Measurements from ENCODE around the gene L3MBTL4.
"Not testable (repeated sequence)": the region's sequence is repeated elsewhere in the genome, so short reads cannot be mapped to it uniquely, and the experiment has no call there.

Gene L3MBTL4

DNA sequence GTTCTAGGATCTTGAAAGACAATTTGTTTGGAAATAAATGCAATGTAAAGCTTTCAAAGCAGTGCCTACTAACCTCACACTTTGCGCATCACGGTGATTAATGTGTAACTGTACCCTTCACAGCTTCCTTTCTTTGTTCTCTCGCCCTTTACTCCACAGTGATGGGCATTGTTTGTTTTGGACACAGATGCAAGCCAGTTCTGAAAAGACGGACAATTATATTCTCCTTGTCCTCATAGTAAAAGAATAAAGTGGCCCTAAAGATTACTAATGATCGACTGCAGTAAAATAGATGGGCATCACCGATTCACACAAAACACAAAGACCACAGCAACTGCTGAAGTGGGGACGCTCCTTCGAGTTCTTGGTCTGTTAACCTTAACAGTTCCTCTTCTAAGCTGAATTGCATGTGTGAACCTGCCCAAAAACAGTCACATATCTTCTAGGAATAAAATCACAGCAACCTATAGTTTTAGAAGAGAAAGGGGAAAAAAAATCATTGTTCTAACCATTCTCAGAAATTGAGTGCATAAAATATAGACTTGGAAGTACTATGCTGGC is 7.7 kb downstream of the L3MBTL4 start:
- in situ Hi-C loops (cut with MboI; ENCODE audit: low sequenced_read_pairs) = no loop called here

DNA sequence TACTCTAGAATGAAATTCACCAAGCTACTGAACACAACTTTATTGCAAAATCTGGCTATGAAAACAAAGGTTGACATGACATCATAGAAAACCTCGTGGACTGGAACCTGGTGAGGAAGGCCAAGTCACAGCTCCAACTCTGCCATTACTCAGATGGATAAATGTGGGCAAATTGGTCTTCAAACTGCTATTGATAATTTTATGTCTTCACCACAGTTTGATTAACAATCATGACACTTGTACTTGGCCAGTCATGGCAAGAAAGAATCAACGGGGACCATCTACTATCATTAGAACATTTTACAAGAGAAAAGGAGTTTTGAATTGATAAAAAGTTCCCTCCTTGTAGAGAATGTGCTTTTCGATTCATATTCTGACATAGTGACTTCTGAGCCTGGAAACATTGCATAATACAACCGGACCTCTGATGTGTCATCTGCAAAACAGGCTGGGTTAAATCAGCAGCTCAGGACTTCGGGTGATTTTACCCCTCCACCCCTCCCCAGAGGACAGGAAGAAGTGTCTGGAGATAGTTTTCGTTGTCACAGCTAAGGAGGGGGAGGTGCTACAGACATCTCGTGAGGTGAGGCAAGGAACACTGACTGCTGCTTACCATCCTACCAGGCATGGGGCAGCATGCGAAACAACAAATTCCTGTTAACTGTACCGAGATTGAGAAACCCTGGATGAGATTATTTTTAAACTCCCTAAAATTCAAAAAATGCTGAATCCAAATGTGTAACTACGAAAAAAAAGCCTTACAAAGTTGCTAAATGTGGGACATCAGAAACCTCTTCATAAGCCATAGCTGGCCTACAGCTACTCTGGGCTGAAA is 8.4 kb downstream of the L3MBTL4 start:
- in situ Hi-C loops (cut with MboI; ENCODE audit: low sequenced_read_pairs) = no loop called here

DNA sequence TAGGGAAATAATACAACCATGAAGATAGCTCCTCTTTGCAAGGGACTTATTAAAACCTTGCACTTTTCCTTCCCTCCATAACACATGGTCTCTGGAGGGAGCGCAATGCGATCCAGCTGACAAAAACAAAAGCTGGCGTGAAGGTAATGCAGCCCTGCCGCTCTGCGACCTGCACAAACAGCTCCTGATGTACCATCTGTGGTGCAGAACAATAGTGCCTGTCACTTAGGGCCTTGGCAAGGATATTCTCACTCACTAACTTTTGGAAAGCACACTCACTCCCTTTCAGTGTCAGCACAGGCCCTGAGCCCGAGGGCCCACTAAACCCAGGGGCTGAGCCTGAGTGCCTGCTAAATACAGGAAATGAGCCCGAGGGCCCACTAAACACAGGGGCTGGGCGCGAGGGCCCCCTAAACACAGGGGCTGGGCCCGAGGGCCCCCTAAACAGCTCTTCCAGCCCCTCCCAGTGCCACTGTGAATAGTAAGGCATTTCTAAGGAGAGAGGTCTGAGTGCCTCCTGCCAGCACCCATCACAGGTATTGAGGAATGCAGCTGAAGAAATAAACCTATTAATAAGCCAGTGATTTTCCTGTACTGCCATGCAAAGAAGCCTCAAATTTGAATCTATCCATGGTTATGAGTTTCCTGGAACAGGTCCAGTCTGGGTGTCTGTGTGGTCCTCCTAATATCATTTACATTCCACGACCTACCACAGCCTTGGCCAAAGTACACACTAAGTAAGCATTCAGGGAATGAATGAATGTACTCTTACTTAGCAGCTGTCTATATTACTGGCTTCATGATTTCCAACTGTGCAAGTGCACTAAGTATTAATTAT is 9.3 kb downstream of the L3MBTL4 start:
- in situ Hi-C loops (cut with MboI; ENCODE audit: low sequenced_read_pairs) = no loop called here

DNA sequence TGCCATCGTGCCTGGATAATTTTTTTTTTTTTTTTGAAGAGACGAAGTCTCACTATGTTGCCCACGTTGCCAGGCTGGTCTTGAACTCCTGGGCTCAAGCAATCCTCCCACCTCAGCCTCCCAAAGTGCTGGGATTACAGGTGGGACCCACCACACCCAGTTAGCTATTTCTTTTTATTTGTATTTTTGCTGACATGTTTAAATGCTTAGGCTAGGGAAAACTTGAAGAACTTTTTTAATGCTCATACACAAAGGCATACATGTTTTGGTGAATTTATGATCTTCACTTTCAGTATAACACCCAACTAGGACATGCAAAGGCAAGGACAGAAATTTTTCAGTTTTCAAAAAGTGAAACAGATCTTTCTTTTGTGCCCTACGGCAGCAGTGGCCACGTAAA is 9.9 kb downstream of the L3MBTL4 start:
- in situ Hi-C loops (cut with MboI; ENCODE audit: low sequenced_read_pairs) = no loop called here

GRCh38 chr18:6401687-6402086 is 13.0 kb downstream of the L3MBTL4 start:
- in situ Hi-C loops (cut with MboI; ENCODE audit: low sequenced_read_pairs) = no loop called here

GRCh38 chr18:6399776-6400175 is 14.9 kb downstream of the L3MBTL4 start:
- in situ Hi-C loops (cut with MboI; ENCODE audit: low sequenced_read_pairs) = no loop called here

- in situ Hi-C loops (cut with MboI; ENCODE audit: low sequenced_read_pairs) = no loop called here
These were observed 16.7 kb downstream of the L3MBTL4 start for GRCh38 chr18:6397931-6398566.

- in situ Hi-C loops (cut with MboI; ENCODE audit: low sequenced_read_pairs) = no loop called here
These were observed 17.9 kb downstream of the L3MBTL4 start for GRCh38 chr18:6396847-6397246.

GRCh38 chr18:6396276-6396675 is 18.4 kb downstream of the L3MBTL4 start:
- in situ Hi-C loops (cut with MboI; ENCODE audit: low sequenced_read_pairs) = no loop called here

GRCh38 chr18:6389005-6389404 is 25.7 kb downstream of the L3MBTL4 start:
- in situ Hi-C loops (cut with MboI; ENCODE audit: low sequenced_read_pairs) = no loop called here

GRCh38 chr18:6382963-6383362 is 31.7 kb downstream of the L3MBTL4 start:
- in situ Hi-C loops (cut with MboI; ENCODE audit: low sequenced_read_pairs) = no loop called here

DNA sequence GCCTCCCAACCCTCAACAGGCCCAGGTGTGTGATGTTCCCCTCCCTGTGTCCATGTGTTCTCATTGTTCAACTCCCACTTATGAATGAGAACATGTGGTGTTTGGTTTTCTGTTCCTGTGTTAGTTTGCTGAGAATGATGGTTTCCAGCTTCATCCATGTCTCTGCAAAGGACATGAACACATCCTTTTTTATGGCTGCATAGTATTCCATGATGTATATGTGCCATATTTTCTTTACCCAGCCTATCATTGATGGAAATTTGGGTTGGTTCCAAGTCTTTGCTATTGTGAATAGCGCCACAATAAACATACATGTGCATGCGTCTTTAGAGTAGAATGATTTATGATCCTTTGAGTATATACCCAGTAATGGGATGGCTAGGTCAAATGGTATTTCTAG is 37.2 kb downstream of the L3MBTL4 start:
- in situ Hi-C loops (cut with MboI; ENCODE audit: low sequenced_read_pairs) = not testable (repeated sequence)

DNA sequence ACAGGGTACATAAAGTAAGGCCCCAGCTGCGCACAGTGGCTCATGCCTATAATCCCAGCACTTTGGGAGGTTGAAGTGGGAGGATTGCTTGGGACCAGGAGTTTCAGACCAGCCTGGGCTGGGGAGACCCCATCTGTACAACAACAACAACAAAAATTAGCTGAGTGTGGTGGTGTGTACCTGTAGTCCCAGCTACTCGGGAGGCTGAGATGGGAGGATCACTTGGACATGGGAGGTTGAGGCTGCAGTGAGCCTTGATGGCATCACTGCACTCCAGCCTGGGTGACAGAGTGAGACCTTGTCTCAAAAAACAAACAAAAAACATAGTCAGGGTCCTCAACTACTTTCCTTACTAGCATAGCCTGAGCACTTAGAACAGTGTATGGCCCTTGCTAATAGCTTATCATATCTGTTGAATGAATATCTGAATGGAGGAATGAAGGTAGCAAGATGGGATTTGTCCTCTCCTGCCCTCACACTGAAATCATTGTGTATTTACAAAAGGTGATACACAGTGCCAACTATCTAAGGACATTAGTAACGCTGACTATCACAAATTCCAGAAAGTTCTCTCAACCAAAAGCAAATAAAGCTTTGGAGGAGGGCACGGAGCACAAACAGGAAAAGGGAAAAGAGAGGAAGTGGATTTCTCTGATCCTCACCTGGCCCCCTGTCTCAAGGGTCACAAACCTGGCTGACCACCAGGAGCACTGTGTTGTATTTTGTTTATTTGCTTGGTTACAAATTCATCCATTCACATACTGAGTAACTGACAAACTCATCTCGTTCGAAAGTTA is 38.1 kb downstream of the L3MBTL4 start:
- in situ Hi-C loops (cut with MboI; ENCODE audit: low sequenced_read_pairs) = no loop called here

- in situ Hi-C loops (cut with MboI; ENCODE audit: low sequenced_read_pairs) = no loop called here
These were observed 39.7 kb downstream of the L3MBTL4 start for GRCh38 chr18:6374935-6375529.

- in situ Hi-C loops (cut with MboI; ENCODE audit: low sequenced_read_pairs) = no loop called here
These were observed 40.4 kb downstream of the L3MBTL4 start for GRCh38 chr18:6374340-6374739.

GRCh38 chr18:6373187-6373586 is 41.5 kb downstream of the L3MBTL4 start:
- in situ Hi-C loops (cut with MboI; ENCODE audit: low sequenced_read_pairs) = no loop called here

DNA sequence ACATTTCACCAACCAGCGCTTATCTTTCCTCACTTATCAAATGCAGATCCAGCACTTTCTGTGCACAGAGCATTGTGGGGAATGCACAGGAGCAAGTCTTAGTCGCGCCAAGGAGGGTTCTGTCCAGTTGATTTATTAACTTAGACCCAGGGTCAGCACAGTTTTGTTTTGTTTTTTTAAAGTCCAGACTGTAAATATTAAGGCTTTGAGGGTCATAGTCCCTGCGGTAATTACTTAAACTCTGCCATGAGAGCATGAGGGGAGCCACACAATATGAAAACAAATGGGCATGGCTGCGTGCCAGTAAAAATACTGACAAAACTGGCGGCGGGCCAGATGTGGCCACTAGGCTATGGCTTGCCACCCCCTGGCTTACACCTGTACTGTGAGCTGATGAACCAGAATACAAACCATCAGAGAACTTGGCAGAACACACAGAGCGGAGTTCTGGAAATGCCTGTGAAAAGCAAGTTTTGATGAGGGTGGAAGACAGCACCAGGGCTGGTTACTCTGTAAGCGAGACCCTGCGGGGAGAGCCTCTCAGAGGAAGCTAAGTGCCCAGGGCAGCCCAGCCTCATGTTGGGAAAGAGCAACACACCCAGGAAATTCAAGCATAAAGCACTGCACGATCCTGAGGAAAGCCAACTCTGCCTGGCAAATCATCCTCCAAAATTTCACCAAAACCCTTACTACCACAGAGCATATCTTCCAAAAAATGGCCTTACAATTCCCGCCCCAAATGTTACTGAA is 43.6 kb downstream of the L3MBTL4 start:
- in situ Hi-C loops (cut with MboI; ENCODE audit: low sequenced_read_pairs) = no loop called here

- in situ Hi-C loops (cut with MboI; ENCODE audit: low sequenced_read_pairs) = no loop called here
These were observed 44.3 kb downstream of the L3MBTL4 start for GRCh38 chr18:6370410-6370809.

DNA sequence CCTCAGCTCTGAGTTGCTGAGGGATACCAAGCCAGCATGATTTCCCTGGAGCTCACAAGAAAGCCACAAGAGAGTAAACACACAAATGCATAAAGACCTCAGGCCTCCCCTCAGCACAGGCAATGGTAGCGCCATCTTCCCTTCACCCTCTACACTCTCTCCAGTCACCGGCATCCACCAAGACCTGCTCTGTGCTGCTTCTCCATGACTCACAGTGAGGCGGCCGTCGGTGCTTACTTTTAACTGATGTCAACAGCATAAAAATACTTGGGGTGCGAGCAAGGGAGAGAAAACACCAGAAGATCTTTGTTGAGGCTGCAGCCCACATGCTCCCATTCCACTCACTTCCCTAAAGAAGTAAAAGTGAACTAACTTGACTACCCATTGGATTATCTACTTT is 46.7 kb downstream of the L3MBTL4 start:
- in situ Hi-C loops (cut with MboI; ENCODE audit: low sequenced_read_pairs) = no loop called here
